ENCODE results near the gene KDELR1. TPM values are rescaled to one million over a fixed set of nuclear protein-coding genes. Genes with fewer than 3 reads are reported as not detected.

KDELR1 gene
- total RNA-seq, 1 experiment from 2014 or later, result 375 TPM

DNA sequence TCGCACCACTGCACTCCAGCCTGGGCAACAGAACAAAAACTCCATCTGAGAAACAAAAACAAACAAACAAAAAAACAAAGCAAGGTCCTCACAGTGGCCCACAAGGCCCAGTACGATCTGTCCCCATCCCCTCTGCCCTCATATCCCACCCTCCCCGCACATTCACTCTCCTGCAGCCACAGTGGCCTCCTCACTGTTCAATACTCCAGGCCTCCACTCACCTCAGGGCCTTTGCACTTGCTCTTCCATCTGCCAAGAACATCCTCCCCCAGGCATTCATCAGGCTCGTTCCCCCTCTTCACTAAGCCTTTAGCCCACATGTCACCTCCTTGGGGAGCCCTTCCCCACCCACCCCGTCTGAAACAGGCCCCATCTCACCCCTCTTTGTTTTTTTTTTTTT, 32.2 kb downstream of the KDELR1 start:
- Mint-ChIP-seq H3K4me1 (ENCODE audit: low read depth, unreplicated experiment) (peaks cover 25% of the 10 kb centered on the region), H3K9me3 (ENCODE audit: unreplicated experiment) (no peaks in the 10 kb centered on the region), H3K4me3 (ENCODE audit: unreplicated experiment) (no peak overlapping the region), H3K36me3 (ENCODE audit: insufficient read depth, unreplicated experiment) (peaks cover 54% of the 10 kb centered on the region), H3K27ac (ENCODE audit: unreplicated experiment) (peak overlapping the region; percentile 93), H3K27me3 (ENCODE audit: insufficient read depth, unreplicated experiment) (no peaks in the 10 kb centered on the region)
- intact Hi-C loops (cut with micrococcal nuclease; ENCODE audit: unreplicated experiment), result no loop called here
- Histone ChIP-seq H3K4me1 (peaks cover 21% of the 10 kb centered on the region), H3K4me3 (ENCODE audit: low read depth, low read length) (no peak overlapping the region), H3K9me3 (no peaks in the 10 kb centered on the region), H3K36me3 (ENCODE audit: control insufficient read depth, insufficient read depth, low read length) (no peaks in the 10 kb centered on the region), H3K27me3 (replicated peaks; ENCODE audit: control insufficient read depth, insufficient read depth, low read length) (no peaks in the 10 kb centered on the region)
- CTCF ChIA-PET, result no interaction called here
- DNase-seq, result no peak
- no TSS peak for BruUV-seq (replicated peaks)
- POLR2A ChIA-PET, result no interaction called here
- TF ChIP-seq, protein P1, sequence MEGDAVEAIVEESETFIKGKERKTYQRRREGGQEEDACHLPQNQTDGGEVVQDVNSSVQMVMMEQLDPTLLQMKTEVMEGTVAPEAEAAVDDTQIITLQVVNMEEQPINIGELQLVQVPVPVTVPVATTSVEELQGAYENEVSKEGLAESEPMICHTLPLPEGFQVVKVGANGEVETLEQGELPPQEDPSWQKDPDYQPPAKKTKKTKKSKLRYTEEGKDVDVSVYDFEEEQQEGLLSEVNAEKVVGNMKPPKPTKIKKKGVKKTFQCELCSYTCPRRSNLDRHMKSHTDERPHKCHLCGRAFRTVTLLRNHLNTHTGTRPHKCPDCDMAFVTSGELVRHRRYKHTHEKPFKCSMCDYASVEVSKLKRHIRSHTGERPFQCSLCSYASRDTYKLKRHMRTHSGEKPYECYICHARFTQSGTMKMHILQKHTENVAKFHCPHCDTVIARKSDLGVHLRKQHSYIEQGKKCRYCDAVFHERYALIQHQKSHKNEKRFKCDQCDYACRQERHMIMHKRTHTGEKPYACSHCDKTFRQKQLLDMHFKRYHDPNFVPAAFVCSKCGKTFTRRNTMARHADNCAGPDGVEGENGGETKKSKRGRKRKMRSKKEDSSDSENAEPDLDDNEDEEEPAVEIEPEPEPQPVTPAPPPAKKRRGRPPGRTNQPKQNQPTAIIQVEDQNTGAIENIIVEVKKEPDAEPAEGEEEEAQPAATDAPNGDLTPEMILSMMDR (IDR thresholded peaks at IDR 0.05; ENCODE audit: insufficient read depth in 1 of 2, low read depth in 1 of 2, low read length in 1 of 2, severe bottlenecking in 1 of 2, unreplicated experiment in 1 of 2), result no peak

DNA sequence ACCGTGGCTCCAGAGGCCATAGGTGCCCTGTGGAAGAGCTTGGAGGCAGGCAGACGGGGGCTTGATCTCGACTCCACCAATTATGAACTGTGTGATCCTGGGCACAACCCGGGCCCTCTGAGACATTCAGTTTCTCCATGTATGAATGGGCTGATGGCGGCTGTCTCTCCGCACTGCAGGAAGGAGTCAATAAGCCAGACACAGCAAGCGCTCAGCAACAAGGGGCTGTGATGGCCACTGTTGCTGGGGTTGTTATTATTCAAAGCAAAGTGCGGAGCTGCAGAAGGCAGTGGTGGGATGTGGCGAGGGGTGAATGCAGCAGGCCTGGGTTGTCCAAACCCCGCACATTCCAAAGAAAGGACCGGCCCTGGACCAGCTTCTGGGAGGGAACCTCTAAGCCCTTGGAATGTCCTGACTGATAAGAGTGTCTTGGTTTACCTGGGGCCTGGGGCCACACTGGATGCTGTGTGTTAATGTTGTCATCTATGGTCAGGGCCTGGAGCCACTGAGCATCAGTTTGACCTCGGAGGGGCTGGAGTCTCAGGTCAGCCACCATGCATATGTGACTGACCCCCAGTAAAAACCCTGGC, 35.9 kb downstream of the KDELR1 start:
- TF ChIP-seq, protein P1 (IDR thresholded peaks at IDR 0.05; ENCODE audit: insufficient read depth in 1 of 2, low read depth in 1 of 2, low read length in 1 of 2, severe bottlenecking in 1 of 2, unreplicated experiment in 1 of 2), result no peak
- no peaks in the 10 kb centered on the region for H3K9me3 Mint-ChIP-seq (ENCODE audit: unreplicated experiment)
- H3K27me3 ChIP-seq (replicated peaks; ENCODE audit: control insufficient read depth, insufficient read depth, low read length), result no peaks in the 10 kb centered on the region
- H3K4me3 Mint-ChIP-seq (ENCODE audit: unreplicated experiment), result peak overlapping the region; percentile 62
- CTCF ChIA-PET, result interaction anchor here (0.7 to 2.8 kb wide), 6 partner anchors 8 to 90 kb away, joined by 3 to 14 read pairs (median 4); partner anchors contain the start of genes GRWD1, SYNGR4 and TMEM143
- no peaks in the 10 kb centered on the region for H3K27me3 Mint-ChIP-seq (ENCODE audit: insufficient read depth, unreplicated experiment)
- no peak overlapping the region for H3K4me3 ChIP-seq (ENCODE audit: low read depth, low read length)
- H3K4me1 Mint-ChIP-seq (ENCODE audit: low read depth, unreplicated experiment), result peaks cover 41% of the 10 kb centered on the region
- H3K36me3 Mint-ChIP-seq (ENCODE audit: insufficient read depth, unreplicated experiment), result peaks cover 37% of the 10 kb centered on the region
- no peaks in the 10 kb centered on the region for H3K36me3 ChIP-seq (ENCODE audit: control insufficient read depth, insufficient read depth, low read length)
- no peaks in the 10 kb centered on the region for H3K9me3 ChIP-seq
- BruUV-seq (replicated peaks), result no TSS peak
- POLR2A ChIA-PET, result interaction anchor here (0.5 to 2.3 kb wide), 5 partner anchors 8 to 199 kb away, joined by 4 to 50 read pairs (median 6); partner anchors contain the start of genes SYNGR4 and TMEM143
- intact Hi-C loops (cut with micrococcal nuclease; ENCODE audit: unreplicated experiment), result no loop called here
- H3K4me1 ChIP-seq, result peaks cover 30% of the 10 kb centered on the region
- peak; percentile 86 to 92 for DNase-seq
- peak overlapping the region; percentile 97 for H3K27ac Mint-ChIP-seq (ENCODE audit: unreplicated experiment)

DNA sequence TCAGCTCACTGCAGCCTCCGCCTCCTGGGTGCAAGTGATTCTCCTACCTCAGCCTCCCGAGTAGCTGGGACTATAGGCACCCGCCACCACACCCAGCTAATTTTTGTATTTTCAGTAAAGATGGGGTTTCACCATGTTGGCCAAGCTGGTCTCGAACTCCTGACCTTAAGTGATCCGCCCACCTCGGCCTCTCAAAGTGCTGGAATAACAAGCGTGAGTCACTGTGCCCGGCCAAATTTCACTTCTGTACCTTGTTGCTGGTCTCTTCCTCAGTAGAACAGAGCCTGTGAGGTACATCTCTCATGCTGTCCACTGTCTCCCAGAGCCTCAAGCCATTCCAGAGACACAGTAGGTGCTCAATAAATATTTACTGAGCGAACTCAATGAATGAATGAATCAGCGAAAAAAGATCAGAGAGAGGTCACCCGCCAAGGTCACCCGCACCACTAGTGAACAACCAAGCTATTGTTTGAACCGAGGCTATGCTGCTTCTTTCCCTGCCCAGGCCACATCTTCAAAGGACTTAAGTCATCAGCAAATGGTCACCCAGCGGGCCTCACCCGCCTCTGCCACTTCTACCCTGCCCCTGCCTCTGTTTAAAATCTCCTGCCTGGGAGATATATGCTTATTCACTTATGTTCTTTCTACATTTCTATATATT, 36.9 kb downstream of the KDELR1 start:
- Mint-ChIP-seq H3K36me3 (ENCODE audit: insufficient read depth, unreplicated experiment) (peaks cover 27% of the 10 kb centered on the region), H3K27me3 (ENCODE audit: insufficient read depth, unreplicated experiment) (no peaks in the 10 kb centered on the region), H3K4me3 (ENCODE audit: unreplicated experiment) (peak overlapping the region; percentile 62), H3K9me3 (ENCODE audit: unreplicated experiment) (no peaks in the 10 kb centered on the region), H3K4me1 (ENCODE audit: low read depth, unreplicated experiment) (peaks cover 35% of the 10 kb centered on the region), H3K27ac (ENCODE audit: unreplicated experiment) (peak overlapping the region; percentile 97)
- Histone ChIP-seq H3K4me1 (peaks cover 30% of the 10 kb centered on the region), H3K9me3 (no peaks in the 10 kb centered on the region), H3K36me3 (ENCODE audit: control insufficient read depth, insufficient read depth, low read length) (no peaks in the 10 kb centered on the region), H3K27me3 (replicated peaks; ENCODE audit: control insufficient read depth, insufficient read depth, low read length) (no peaks in the 10 kb centered on the region), H3K4me3 (ENCODE audit: low read depth, low read length) (no peak overlapping the region)
- ChIA-PET CTCF (interaction anchor here (0.5 to 2.8 kb wide), 12 partner anchors 9 to 254 kb away, joined by 3 to 14 read pairs (median 3); partner anchors contain the start of genes GRWD1, KDELR1, SYNGR4 and TMEM143), POLR2A (interaction anchor here (0.6 to 2.3 kb wide), 7 partner anchors 9 to 244 kb away, joined by 4 to 50 read pairs (median 6); partner anchors contain the start of genes KDELR1, SYNGR4 and TMEM143)
- TF ChIP-seq, protein P1 (IDR thresholded peaks at IDR 0.05; ENCODE audit: insufficient read depth in 1 of 2, low read depth in 1 of 2, low read length in 1 of 2, severe bottlenecking in 1 of 2, unreplicated experiment in 1 of 2), result no peak
- DNase-seq, result peak; percentile 95 to 96
- no TSS peak for BruUV-seq (replicated peaks)
- intact Hi-C loops (cut with micrococcal nuclease; ENCODE audit: unreplicated experiment), result loop anchor here (1.0 to 5.0 kb wide), 2 partner anchors 10 to 38 kb away; partner anchors contain the start of genes GRIN2D, KDELR1 and SYNGR4
